Epithelial cell of esophagus (primary cell): ENCODE measurements around the gene GPR34.
"Not testable (repeated sequence)": the region's sequence is repeated elsewhere in the genome, so short reads cannot be mapped to it uniquely, and the experiment has no call there.

ENCODE experiments used
- DNase-seq: peaks from one replicate; pipeline ENCODE4 v3.0.0; 2010; ENCODE audit warnings: low read depth
- H3K4me3 ChIP-seq: 2 replicates; pipeline ENCODE4 v1.5.1; 2011; ENCODE audit warnings: mild to moderate bottlenecking, low read length, control low read depth
- CTCF ChIP-seq: IDR thresholded peaks from 2 replicates; pipeline ENCODE4 v1.5.1; 2011; ENCODE audit warnings: low read depth, mild to moderate bottlenecking, low read length, control low read depth, inconsistent platforms; ENCODE audit not compliant: insufficient read depth; ENCODE audit errors: missing control alignments

GPR34 gene

DNA sequence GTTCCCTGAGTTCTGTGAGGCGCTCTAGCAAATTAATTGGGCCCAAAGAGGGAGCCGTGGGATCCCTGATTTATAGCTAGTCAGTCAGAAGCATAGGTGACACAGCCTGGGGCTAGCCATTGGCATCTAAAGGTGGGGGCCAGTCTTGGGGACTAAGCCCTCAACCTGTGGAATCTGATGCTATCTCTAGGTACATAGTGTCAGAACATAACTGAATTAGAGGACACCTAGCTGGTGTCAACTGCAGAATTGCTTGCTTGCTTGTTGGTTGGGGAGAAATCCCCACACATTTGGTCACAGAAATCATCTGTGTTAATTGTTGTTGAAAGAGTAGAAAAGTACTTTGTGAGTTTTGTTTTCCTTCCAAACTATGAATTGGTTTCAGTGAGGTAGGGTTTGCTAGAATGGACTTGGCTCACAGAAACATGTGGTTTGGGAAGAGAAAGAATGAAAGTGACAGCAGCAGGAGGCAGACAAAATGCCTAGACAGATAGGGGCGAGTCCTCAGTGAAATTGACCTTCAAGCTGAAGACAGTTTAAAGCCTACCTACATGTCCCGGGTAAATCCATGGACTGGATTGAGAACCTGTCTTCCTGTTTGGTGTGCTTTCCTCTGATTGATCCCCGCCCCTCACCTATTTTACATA lies 22.4 kb downstream of the GPR34 start:
- no peak overlapping the region for H3K4me3 ChIP-seq
- TF ChIP-seq CTCF = no peak
- no peak for DNase-seq

DNA sequence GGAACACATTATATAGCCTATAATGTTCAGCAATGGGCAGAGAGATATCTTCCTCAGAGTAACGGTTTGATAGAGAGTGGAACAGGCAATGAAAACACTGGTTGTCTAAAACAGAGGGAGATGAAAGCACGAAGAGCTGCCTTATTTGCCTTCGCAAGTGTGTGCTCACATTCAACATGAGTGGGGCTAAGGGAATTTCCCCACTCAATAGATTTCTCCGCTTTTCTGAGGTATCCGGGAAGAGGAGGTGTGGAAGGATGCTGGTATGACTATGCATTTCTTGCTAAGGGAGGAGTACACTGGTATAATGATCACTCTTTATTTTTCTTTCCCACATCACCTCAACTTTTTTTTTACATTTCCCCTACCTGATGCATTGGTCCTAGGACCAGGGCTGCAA lies 27.4 kb downstream of the GPR34 start:
- TF ChIP-seq CTCF = no peak
- no peak for DNase-seq
- no peak overlapping the region for H3K4me3 ChIP-seq

GRCh38 chrX:41716767-41717473 lies 28.1 kb downstream of the GPR34 start:
- DNase-seq = no peak
- no peak for TF ChIP-seq CTCF

GRCh38 chrX:41718481-41719235 lies 29.9 kb downstream of the GPR34 start:
- no peak overlapping the region for H3K4me3 ChIP-seq
- no peak for DNase-seq
- TF ChIP-seq CTCF = no peak

More at GRCh38 chrX:41716767-41717473, 28.1 kb downstream of the GPR34 start:
- no peak overlapping the region for H3K4me3 ChIP-seq

- DNase-seq, H3K4me3 ChIP-seq: not testable (repeated sequence)
Observed at GRCh38 chrX:41719610-41720009, 30.8 kb downstream of the GPR34 start.

DNA sequence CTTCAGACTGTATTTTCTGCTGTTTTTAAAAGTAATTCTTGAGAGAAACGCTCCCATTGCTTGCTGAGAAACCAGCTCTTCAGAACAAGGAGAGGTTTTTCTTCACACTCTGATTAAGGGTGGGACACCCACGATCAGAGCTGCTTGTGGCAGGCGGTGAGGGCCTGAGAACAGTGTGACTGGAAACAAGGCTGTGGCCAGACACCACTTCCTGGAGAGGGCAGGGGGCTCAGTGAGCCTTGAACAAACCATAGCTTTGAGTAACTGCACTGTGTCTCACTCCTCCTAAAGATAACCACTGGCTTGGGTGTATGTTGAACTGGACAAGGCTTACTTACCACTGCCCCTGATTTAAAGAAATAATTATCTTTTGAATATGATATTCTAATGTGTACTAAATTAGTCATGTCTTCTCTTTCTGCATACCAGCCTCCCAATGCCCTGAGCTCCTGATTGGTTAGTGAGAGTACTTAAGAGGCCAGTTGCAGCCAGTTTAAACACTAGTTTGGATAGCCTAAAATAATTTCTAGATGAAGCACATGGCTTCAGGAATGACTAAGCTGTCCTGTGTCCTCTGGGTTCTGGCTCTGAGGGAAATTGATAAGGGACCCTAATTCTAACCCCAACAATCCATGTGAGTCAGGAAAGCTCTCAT lies 31.5 kb downstream of the GPR34 start:
- peak; percentile 2 for DNase-seq
- TF ChIP-seq CTCF = no peak
- H3K4me3 ChIP-seq = no peak overlapping the region

GRCh38 chrX:41721590-41721989 lies 32.8 kb downstream of the GPR34 start:
- DNase-seq = no peak
- H3K4me3 ChIP-seq = no peak overlapping the region

More at GRCh38 chrX:41721590-41721989, 32.8 kb downstream of the GPR34 start:
- no peak for TF ChIP-seq CTCF
